ENCODE data around the gene PLXNB1.

Gene PLXNB1

GRCh38 chr3:48356419-48356818, 73.5 kb downstream of the PLXNB1 start:
- DNase-seq: no peak

GRCh38 chr3:48353987-48354386, 75.9 kb downstream of the PLXNB1 start:
- DNase-seq: no peak
